ENCODE measurements around the gene IER3. TPM values are rescaled to one million over a fixed set of nuclear protein-coding genes. Genes with fewer than 3 reads are reported as not detected.

Gene IER3, protein sequence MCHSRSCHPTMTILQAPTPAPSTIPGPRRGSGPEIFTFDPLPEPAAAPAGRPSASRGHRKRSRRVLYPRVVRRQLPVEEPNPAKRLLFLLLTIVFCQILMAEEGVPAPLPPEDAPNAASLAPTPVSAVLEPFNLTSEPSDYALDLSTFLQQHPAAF
- 211 and 248 TPM in 2 replicates for total RNA-seq

GRCh38 chr6:30744054-30744805 lies at the start of gene IER3:
Gene IER3 (minus strand): TSS chr6:30744547. CDS start chr6:30744518, 29 bp downstream.

GRCh38 chr6:30742316-30743098 lies 1.8 kb downstream of the IER3 start, which contains the start of gene FLOT1:
Gene FLOT1 (minus strand): TSS chr6:30742687. CDS start chr6:30742189, 498 bp downstream.

GRCh38 chr6:30719791-30720737 lies 24.3 kb downstream of the IER3 start, which contains the start of gene TUBB:
Gene TUBB (plus strand): TSS chr6:30720352. CDS start chr6:30720507, 155 bp downstream.

DNA sequence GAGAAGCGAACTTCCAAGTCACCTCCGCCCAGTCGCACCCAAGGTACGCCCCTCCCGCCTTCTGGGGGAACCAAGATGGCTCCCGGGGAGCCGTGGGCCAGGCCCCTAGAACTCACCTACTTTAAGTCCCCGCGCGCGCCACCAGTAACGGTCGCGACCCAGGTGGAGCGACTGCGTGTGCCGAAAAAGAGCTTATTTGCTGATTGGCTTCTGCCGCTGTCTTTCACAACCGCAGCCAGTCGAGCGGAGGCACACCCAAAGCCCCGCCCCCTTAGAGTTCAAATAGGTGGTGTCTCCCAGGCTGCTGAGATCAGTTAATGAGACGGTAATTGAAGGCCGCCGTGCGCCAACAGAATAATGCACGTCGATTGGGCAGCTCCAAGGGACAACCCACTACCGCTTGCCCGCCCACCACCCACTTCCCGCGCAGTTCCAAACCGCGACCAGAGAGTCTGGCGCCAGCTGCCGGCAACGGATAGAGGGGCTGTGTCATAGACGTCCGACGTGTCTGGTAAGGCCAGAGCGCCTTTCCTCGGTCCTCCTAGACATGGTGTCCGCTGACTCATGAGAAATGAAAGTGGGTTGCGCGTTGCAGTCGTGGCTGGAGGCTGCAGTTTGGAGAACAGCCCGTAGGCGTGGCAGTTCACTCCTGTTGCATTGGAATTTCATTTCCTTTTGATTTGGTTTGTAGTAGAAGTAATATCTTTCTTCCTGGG lies 27.1 kb downstream of the IER3 start, which contains the start of gene MDC1:
MDC1 (minus strand) TSS at position 153 of the 716 bp plus-strand sequence. CDS start 2,106 bp downstream, outside the sequence.

Other genes starting within 250 kb of the IER3 start
- 33.9 and 42.4 TPM in 2 replicates for gene GNL1, start 188.1 kb downstream of the IER3 start, total RNA-seq
- 0.72 and 1.5 TPM in 2 replicates for gene PRR3, start 187.3 kb downstream of the IER3 start, total RNA-seq
- gene ABCF1, start 173.1 kb downstream of the IER3 start, total RNA-seq: 25.6 and 37.8 TPM in 2 replicates
- gene PPP1R10, start 127.3 kb downstream of the IER3 start, total RNA-seq: 9.6 and 15.3 TPM in 2 replicates
- 50.4 and 72.0 TPM in 2 replicates for gene MRPS18B, start 126.7 kb downstream of the IER3 start, total RNA-seq
- 2.6 and 3.6 TPM in 2 replicates for gene ATAT1, start 117.7 kb downstream of the IER3 start, total RNA-seq
- gene C6orf136, start 97.4 kb downstream of the IER3 start, total RNA-seq: 4.3 and 5.8 TPM in 2 replicates
- gene DHX16, start 71.5 kb downstream of the IER3 start, total RNA-seq: 35.0 and 39.8 TPM in 2 replicates
- gene PPP1R18, start 57.9 kb downstream of the IER3 start, total RNA-seq: 22.2 and 44.1 TPM in 2 replicates
- gene NRM, start 53.6 kb downstream of the IER3 start, total RNA-seq: 0.85 and 1.7 TPM in 2 replicates
- gene MDC1, start 27.3 kb downstream of the IER3 start, total RNA-seq: 1.7 and 2.4 TPM in 2 replicates
- gene TUBB, start 24.2 kb downstream of the IER3 start, total RNA-seq: 153 and 214 TPM in 2 replicates
- gene FLOT1, start 1.9 kb downstream of the IER3 start, total RNA-seq: 19.0 and 33.7 TPM in 2 replicates
- gene DDR1, start 140.0 kb upstream of the IER3 start, total RNA-seq: 195 and 363 TPM in 2 replicates
- gene GTF2H4, start 163.7 kb upstream of the IER3 start, total RNA-seq: 12.3 and 13.4 TPM in 2 replicates
- gene VARS2, start 169.7 kb upstream of the IER3 start, total RNA-seq: 21.7 and 46.3 TPM in 2 replicates
- gene SFTA2, start 187.6 kb upstream of the IER3 start, total RNA-seq: 2.7 TPM in 1 of 2 replicates, not detected in the other
- under 0.01 TPM in 1 of 2 replicates, not detected in the other for gene MUCL3, start 196.4 kb upstream of the IER3 start, total RNA-seq
- gene MUC21, start 239.2 kb upstream of the IER3 start, total RNA-seq: under 0.01 and 0.21 TPM in 2 replicates

Measured in tracheal epithelial cell (primary cell).